HepG2 (cell line): Measurements from ENCODE around the gene CCDC88C. TPM values are rescaled to one million over a fixed set of nuclear protein-coding genes. Genes with fewer than 3 reads are reported as not detected.

Experiments used
- ATAC-seq: fragments of 200-7000 bp; cut with Tn5 transposase; 3 replicates; pipeline ENCODE4 v1.9.1; 2020; ENCODE audit warnings: mild to moderate bottlenecking, moderate library complexity
- BruUV-seq: library from RNA; stranded (reverse); fragments of 400-500 nt; replicated peaks from 2 replicates; lab custom pipeline; 2021; lab: Mats Ljungman, UMichigan
- CTCF ChIA-PET: fragments of 300-600 bp; formaldehyde crosslinking; extraction: SDS; loops from one replicate; lab custom pipeline; 2021; ENCODE audit warnings: low total read pairs, inconsistent platforms, low intra/inter-chr PET ratio; lab: Yijun Ruan, JAX
- POLR2A ChIA-PET: fragments of 350-600 bp; sonication (Branson Sonifier 250); formaldehyde crosslinking; loops from one replicate; lab custom pipeline; 2020; ENCODE audit warnings: antibody characterized with exemption, inconsistent platforms; lab: Yijun Ruan, JAX
- DNase-seq: peaks from one replicate; pipeline ENCODE4 v3.0.0-alpha.2; 2015; ENCODE audit warnings: low spot score
- FAIRE-seq: peaks from 3 replicates; lab custom pipeline; 2011; peaks lifted over from hg19 to GRCh38; lab: Jason Lieb, UNC
- H2AFZ ChIP-seq: one replicate; pipeline ENCODE4 v1.6.1; 2011; ENCODE audit warnings: low read length, inconsistent platforms
- H3K27ac ChIP-seq: fragments of 300-600 bp; 3 replicates; pipeline ENCODE4 v1.8.0; 2011; ENCODE audit warnings: mixed run types, mild to moderate bottlenecking, mixed read lengths, low read length, inconsistent platforms; ENCODE audit not compliant: insufficient read depth; ENCODE audit errors: extremely low read length
- H3K27me3 ChIP-seq, 2 experiments: fragments of 200-600 bp in 1 of 2; 2 replicates in 1 of 2; 3 replicates in 1 of 2; pipeline versions ENCODE4 v1.6.0 to v1.8.0; 2011; ENCODE audit warnings: low read length in 2 of 2, mild to moderate bottlenecking in 2 of 2, moderate library complexity in 2 of 2, inconsistent platforms in 1 of 2; ENCODE audit not compliant: insufficient read depth in 2 of 2, control insufficient read depth in 1 of 2
- H3K36me3 ChIP-seq, 2 experiments: fragments of 200-600 bp in 1 of 2; replicated peaks in 1 of 2; 2 replicates in 1 of 2; 3 replicates in 1 of 2; pipeline versions ENCODE4 v1.5.1 to v1.8.0; 2011; ENCODE audit warnings: low read length in 2 of 2, inconsistent platforms in 1 of 2; ENCODE audit not compliant: insufficient read depth in 2 of 2, control insufficient read depth in 1 of 2
- H3K4me1 ChIP-seq: 2 replicates; pipeline ENCODE4 v1.5.1; 2012; ENCODE audit warnings: low read length, inconsistent platforms; ENCODE audit not compliant: insufficient read depth
- H3K4me2 ChIP-seq: 2 replicates; pipeline ENCODE4 v1.6.0; 2011; ENCODE audit warnings: low read depth, low read length, inconsistent platforms
- H3K4me3 ChIP-seq, 3 experiments: fragments of 200-600 bp in 1 of 3; sonication (generic), shearing (Covaris generic) in 1 of 3; replicated peaks in 1 of 3; 2 replicates each; pipeline ENCODE4 v1.5.1; 2011 to 2016; ENCODE audit warnings: low read length in 3 of 3, inconsistent platforms in 2 of 3, low read depth in 2 of 3, mild to moderate bottlenecking in 2 of 3, control low read depth in 1 of 3, mixed read lengths in 1 of 3; ENCODE audit not compliant: insufficient read depth in 1 of 3
- H3K79me2 ChIP-seq: one replicate; pipeline ENCODE4 v1.6.1; 2011; ENCODE audit warnings: low read length, inconsistent platforms; ENCODE audit not compliant: insufficient read depth
- H3K9ac ChIP-seq: 2 replicates; pipeline ENCODE4 v1.6.0; 2011; ENCODE audit warnings: mild to moderate bottlenecking, low read depth, low read length, inconsistent platforms; ENCODE audit not compliant: insufficient read depth
- H3K9me3 ChIP-seq: 2 replicates; pipeline ENCODE4 v1.5.1; 2012; ENCODE audit warnings: mild to moderate bottlenecking, low read length
- H4K20me1 ChIP-seq: 2 replicates; pipeline ENCODE4 v1.6.0; 2011; ENCODE audit warnings: inconsistent platforms, mild to moderate bottlenecking, low read length, moderate library complexity; ENCODE audit not compliant: insufficient read depth
- FLYWCH1 ChIP-seq: sonication (generic); formaldehyde crosslinking; IDR thresholded peaks from 2 replicates; pipeline ENCODE4 v1.8.1; 2023; ENCODE audit warnings: mild to moderate bottlenecking, missing genetic modification reagents
- JUN ChIP-seq: sonication (generic); formaldehyde crosslinking; IDR thresholded peaks from 2 replicates; pipeline ENCODE4 v1.4.0; 2020; ENCODE audit warnings: mild to moderate bottlenecking, missing genetic modification reagents
- POGZ ChIP-seq: sonication (generic); formaldehyde crosslinking; IDR thresholded peaks from 2 replicates; pipeline ENCODE4 v1.4.0; 2020; ENCODE audit warnings: mild to moderate bottlenecking, missing genetic modification reagents
- POLR2AphosphoS2 ChIP-seq: IDR thresholded peaks from 2 replicates; pipeline ENCODE4 v1.6.1; 2011; ENCODE audit warnings: low read depth, low read length, improper control_type of control experiment
- SP4 ChIP-seq: sonication (generic); formaldehyde crosslinking; IDR thresholded peaks from 2 replicates; pipeline ENCODE4 v1.8.1; 2023; ENCODE audit warnings: mild to moderate bottlenecking, missing genetic modification reagents
- TBP ChIP-seq: sonication (generic); formaldehyde crosslinking; IDR thresholded peaks from 2 replicates; pipeline ENCODE4 v1.5.0; 2020; ENCODE audit warnings: missing genetic modification reagents
- ZBTB7B ChIP-seq: sonication (generic); formaldehyde crosslinking; IDR thresholded peaks from 2 replicates; pipeline ENCODE4 v1.4.0; 2020; ENCODE audit warnings: missing genetic modification reagents
- ZNF232 ChIP-seq: sonication (generic); formaldehyde crosslinking; IDR thresholded peaks from 2 replicates; pipeline ENCODE4 v1.4.0; 2020; ENCODE audit warnings: missing genetic modification reagents, borderline replicate concordance
- ZNF260 ChIP-seq: sonication (generic); formaldehyde crosslinking; IDR thresholded peaks from 2 replicates; pipeline ENCODE4 v1.4.0; 2020; ENCODE audit warnings: missing genetic modification reagents, low read depth, mild to moderate bottlenecking, borderline replicate concordance
- ZNF44 ChIP-seq: sonication (generic); formaldehyde crosslinking; IDR thresholded peaks from 2 replicates; pipeline ENCODE4 v1.5.1; 2020; ENCODE audit warnings: mild to moderate bottlenecking, missing genetic modification reagents
- ZNF557 ChIP-seq: sonication (generic); formaldehyde crosslinking; IDR thresholded peaks from 2 replicates; pipeline ENCODE4 v1.4.0; 2020; ENCODE audit warnings: missing genetic modification reagents
- ZNF629 ChIP-seq: sonication (generic); formaldehyde crosslinking; conservative IDR thresholded peaks from 2 replicates; pipeline ENCODE4 v1.5.0; 2020; ENCODE audit warnings: missing genetic modification reagents
- ZZZ3 ChIP-seq: sonication (generic); formaldehyde crosslinking; IDR thresholded peaks from 2 replicates; pipeline ENCODE4 v1.4.0; 2020; ENCODE audit warnings: missing genetic modification reagents, mild to moderate bottlenecking, borderline replicate concordance
- WGBS: methylation state at CpG from one replicate; pipeline ENCODE4 v1.1.6; 2017; ENCODE audit warnings: low lambda C conversion rate; 5-methylcytosine and 5-hydroxymethylcytosine counted together
- in situ Hi-C: cut with HindIII; loops from 2 replicates; pipeline ENCODE4 v1.10.0; 2017; ENCODE audit warnings: low pct_unique_long_range_greater_than_20kb; ENCODE audit not compliant: extremely low pct_ligation_motif_present
- intact Hi-C: fragments of 100-400 bp; cut with micrococcal nuclease; formaldehyde crosslinking; loops from one replicate; pipeline ENCODE4 v1.10.0; 2022; ENCODE audit not compliant: unreplicated experiment
- polyA plus RNA-seq, 8 experiments: library from polyadenylated mRNA; depleted of rRNA in 3 of 8; stranded (reverse) in 7 of 8; unstranded in 1 of 8; fragments of >200 nt; fragmentation: Illumina TruSeq in 4 of 8; extraction: Trizol in 4 of 8; gene quantifications; 2 replicates each; pipeline versions ENCODE4 v1.2.1 to v1.2.3, GENCODE V29; 2011 to 2016; ENCODE audit warnings: low read depth in 4 of 8, missing spikeins in 1 of 8, mixed read lengths in 1 of 8; ENCODE audit not compliant: insufficient read depth in 1 of 8
- total RNA-seq, 5 experiments: library from RNA; depleted of rRNA; stranded (reverse); fragments of >200 nt; fragmentation: Illumina TruSeq; extraction: Trizol; gene quantifications; 2 replicates each; pipeline ENCODE4 v1.2.3, GENCODE V29; 2016; ENCODE audit warnings: low read depth in 1 of 5
- TF ChIP-seq, protein P1 (sequence below): sonication (generic); formaldehyde crosslinking; IDR thresholded peaks from 2 replicates; pipeline ENCODE4 v1.5.0; 2020; ENCODE audit warnings: missing genetic modification reagents
- TF ChIP-seq, protein P2 (sequence below): sonication (generic); formaldehyde crosslinking; IDR thresholded peaks from 2 replicates; pipeline ENCODE4 v1.4.0; 2020; ENCODE audit warnings: low read depth, missing genetic modification reagents

CCDC88C gene
- total and polyA plus RNA-seq, 2 of the 13 experiments (the other 11 are each of a cell fraction or from before 2014, with no cell fraction given), result 3.6 to 11.7 TPM

DNA sequence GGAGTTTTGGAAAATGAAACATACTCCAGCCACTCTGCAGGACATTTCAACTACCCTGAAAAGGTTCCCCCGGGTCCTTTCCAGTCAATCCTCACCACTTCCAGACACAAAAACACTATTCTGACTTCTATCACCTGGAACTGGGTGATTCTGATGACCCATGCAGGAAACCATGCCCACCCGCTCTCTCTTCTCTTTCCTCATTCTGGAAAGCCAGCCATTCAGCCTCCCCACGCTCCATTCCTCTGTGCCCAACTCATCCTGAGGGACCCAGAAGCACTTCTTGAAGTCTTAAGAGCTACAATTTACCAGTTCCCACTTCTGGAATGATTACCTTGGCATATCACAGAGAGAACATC is 3.2 kb downstream of the CCDC88C start (continued):
- no peak for TF ChIP-seq SP4 (CRISPR knock-in tag)

DNA sequence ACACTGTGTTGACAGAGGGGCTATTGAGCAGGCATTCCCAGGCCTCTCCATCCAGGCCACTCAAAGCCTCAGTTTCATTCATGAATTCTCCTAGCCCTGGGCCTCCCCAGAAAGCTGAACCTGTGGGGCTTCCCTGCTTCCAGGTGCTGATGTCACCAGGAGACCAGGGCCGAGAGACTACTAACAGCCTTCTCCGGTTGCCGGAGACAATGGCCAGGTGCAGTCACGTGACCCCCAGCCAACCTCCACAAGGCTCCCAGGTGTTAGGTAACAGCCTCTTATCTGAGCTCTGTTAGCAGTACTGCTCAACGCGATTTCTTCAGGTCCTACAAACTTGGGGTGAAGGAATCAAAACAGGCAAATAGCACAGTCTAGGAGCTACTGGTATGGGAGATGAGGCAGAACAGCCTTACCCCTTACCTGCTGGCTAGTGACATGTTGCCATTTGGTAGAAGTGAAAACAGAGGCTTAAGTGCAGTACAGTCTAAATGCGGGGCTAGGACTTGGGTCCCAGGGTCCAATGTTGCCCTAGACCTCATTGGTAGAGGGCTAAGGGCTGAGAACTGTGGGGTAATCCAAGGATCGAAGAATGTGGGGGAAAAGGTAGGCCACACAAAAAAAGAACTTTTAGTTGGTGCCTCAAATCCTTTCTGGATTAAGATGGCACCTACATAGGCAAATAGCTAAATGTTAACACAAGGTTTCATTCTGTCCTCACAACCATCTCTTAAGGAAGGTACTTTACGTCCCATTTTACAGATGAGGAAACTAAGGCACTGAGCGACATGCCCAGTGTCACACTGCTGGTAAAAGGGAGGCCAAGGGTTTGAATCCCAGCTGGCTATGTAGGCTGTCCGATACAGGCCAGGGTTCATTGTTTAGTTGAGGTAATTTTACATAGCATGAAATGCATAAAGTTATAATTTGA is 3.8 kb downstream of the CCDC88C start:
- 77% methylated on average over 8 of the region's 11 CpGs for WGBS
- Histone ChIP-seq H2AFZ (no peak overlapping the region), H3K4me1 (peaks cover 53% of the 10 kb centered on the region), H3K9ac (no peak overlapping the region), H3K36me3 (0 out of 5 replicates have a peak, but pooled peaks cover under 1 to 1% of the 10 kb centered on the region in 2 experiments), H3K4me3 (no peak overlapping the region), H3K27ac (no peak overlapping the region), H3K27me3 (no peaks in the 10 kb centered on the region), H3K9me3 (no peaks in the 10 kb centered on the region), H3K79me2 (peaks cover 20% of the 10 kb centered on the region), H3K4me2 (peak overlapping the region; percentile 27), H4K20me1 (no peaks in the 10 kb centered on the region; the same call in 1 of the 2 replicates)
- BruUV-seq, result no TSS peak
- intact Hi-C loops (loop anchor here (2.0 kb wide), 1 partner anchor 33 kb away; no protein-coding TSS in a partner anchor), in situ Hi-C loops (no loop called here)
- ChIA-PET POLR2A (interaction anchor here (1.2 kb wide), 1 partner anchor 11 kb away, joined by 3 read pairs; no protein-coding TSS in a partner anchor), CTCF (no interaction called here)
- FAIRE-seq (no peak), ATAC-seq (no peak), DNase-seq (no peak)
- TF ChIP-seq ZZZ3 (CRISPR knock-in tag) (no peak), ZNF557 (CRISPR knock-in tag) (no peak), ZBTB7B (CRISPR knock-in tag) (no peak), FLYWCH1 (CRISPR knock-in tag) (no peak), ZNF629 (CRISPR knock-in tag) (peak; percentile 81), POLR2AphosphoS2 (no peak), TBP (CRISPR knock-in tag) (no peak), ZNF260 (CRISPR knock-in tag) (no peak), ZNF44 (CRISPR knock-in tag) (no peak), POGZ (CRISPR knock-in tag) (no peak), JUN (CRISPR knock-in tag) (no peak), ZNF232 (CRISPR knock-in tag) (no peak)
- TF ChIP-seq, protein P1, sequence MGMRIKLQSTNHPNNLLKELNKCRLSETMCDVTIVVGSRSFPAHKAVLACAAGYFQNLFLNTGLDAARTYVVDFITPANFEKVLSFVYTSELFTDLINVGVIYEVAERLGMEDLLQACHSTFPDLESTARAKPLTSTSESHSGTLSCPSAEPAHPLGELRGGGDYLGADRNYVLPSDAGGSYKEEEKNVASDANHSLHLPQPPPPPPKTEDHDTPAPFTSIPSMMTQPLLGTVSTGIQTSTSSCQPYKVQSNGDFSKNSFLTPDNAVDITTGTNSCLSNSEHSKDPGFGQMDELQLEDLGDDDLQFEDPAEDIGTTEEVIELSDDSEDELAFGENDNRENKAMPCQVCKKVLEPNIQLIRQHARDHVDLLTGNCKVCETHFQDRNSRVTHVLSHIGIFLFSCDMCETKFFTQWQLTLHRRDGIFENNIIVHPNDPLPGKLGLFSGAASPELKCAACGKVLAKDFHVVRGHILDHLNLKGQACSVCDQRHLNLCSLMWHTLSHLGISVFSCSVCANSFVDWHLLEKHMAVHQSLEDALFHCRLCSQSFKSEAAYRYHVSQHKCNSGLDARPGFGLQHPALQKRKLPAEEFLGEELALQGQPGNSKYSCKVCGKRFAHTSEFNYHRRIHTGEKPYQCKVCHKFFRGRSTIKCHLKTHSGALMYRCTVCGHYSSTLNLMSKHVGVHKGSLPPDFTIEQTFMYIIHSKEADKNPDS (CRISPR knock-in tag), result no peak
- TF ChIP-seq, protein P2, sequence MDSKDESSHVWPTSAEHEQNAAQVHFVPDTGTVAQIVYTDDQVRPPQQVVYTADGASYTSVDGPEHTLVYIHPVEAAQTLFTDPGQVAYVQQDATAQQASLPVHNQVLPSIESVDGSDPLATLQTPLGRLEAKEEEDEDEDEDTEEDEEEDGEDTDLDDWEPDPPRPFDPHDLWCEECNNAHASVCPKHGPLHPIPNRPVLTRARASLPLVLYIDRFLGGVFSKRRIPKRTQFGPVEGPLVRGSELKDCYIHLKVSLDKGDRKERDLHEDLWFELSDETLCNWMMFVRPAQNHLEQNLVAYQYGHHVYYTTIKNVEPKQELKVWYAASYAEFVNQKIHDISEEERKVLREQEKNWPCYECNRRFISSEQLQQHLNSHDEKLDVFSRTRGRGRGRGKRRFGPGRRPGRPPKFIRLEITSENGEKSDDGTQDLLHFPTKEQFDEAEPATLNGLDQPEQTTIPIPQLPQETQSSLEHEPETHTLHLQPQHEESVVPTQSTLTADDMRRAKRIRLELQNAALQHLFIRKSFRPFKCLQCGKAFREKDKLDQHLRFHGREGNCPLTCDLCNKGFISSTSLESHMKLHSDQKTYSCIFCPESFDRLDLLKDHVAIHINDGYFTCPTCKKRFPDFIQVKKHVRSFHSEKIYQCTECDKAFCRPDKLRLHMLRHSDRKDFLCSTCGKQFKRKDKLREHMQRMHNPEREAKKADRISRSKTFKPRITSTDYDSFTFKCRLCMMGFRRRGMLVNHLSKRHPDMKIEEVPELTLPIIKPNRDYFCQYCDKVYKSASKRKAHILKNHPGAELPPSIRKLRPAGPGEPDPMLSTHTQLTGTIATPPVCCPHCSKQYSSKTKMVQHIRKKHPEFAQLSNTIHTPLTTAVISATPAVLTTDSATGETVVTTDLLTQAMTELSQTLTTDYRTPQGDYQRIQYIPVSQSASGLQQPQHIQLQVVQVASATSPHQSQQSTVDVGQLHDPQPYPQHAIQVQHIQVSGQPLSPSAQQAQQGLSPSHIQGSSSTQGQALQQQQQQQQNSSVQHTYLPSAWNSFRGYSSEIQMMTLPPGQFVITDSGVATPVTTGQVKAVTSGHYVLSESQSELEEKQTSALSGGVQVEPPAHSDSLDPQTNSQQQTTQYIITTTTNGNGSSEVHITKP (CRISPR knock-in tag), result no peak
